ENCODE data around the gene ACOT6.
"Not testable (repeated sequence)": the region's sequence is repeated elsewhere in the genome, so short reads cannot be mapped to it uniquely, and the experiment has no call there.

Gene ACOT6

GRCh38 chr14:73612339-73613045 is at the start of gene ACOT6:
ACOT6 (plus strand) TSS chr14:73612517; CDS start chr14:73612572, 55 bp downstream.
- DNase-seq = peak in 1 of 2 experiments; percentile 20

GRCh38 chr14:73562696-73563095 is 49.6 kb upstream of the ACOT6 start:
- not testable (repeated sequence) for DNase-seq

GRCh38 chr14:73566431-73566830 is 45.9 kb upstream of the ACOT6 start:
- DNase-seq = not testable (repeated sequence)

GRCh38 chr14:73566935-73567334 is 45.4 kb upstream of the ACOT6 start:
- DNase-seq = not testable (repeated sequence)

- DNase-seq = no peak
Observed at GRCh38 chr14:73567358-73567757, 45.0 kb upstream of the ACOT6 start.

- peak in 1 of 2 experiments; percentile 4 for DNase-seq
Observed at GRCh38 chr14:73567951-73568885, 44.1 kb upstream of the ACOT6 start.

- DNase-seq = not testable (repeated sequence)
Observed at GRCh38 chr14:73568886-73569184, 43.5 kb upstream of the ACOT6 start.

GRCh38 chr14:73569185-73569958 is 42.9 kb upstream of the ACOT6 start, which contains the start of gene ACOT2:
ACOT2 (plus strand) TSS chr14:73569213; CDS start chr14:73569241, 28 bp downstream.
- peak; percentile 81 to 85 for DNase-seq

- peak; percentile 3 to 25 for DNase-seq
Observed at GRCh38 chr14:73570913-73571312, 41.4 kb upstream of the ACOT6 start.

GRCh38 chr14:73573034-73573433 is 39.3 kb upstream of the ACOT6 start:
- DNase-seq = not testable (repeated sequence)

- not testable (repeated sequence) for DNase-seq
Observed at GRCh38 chr14:73573740-73574139, 38.6 kb upstream of the ACOT6 start.

- not testable (repeated sequence) for DNase-seq
Observed at GRCh38 chr14:73574251-73574650, 38.1 kb upstream of the ACOT6 start.

- no peak for DNase-seq
Observed at GRCh38 chr14:73576391-73576790, 35.9 kb upstream of the ACOT6 start.

- not testable (repeated sequence) for DNase-seq
Observed at GRCh38 chr14:73577214-73577613, 35.1 kb upstream of the ACOT6 start.

GRCh38 chr14:73582102-73582979 is 30.0 kb upstream of the ACOT6 start:
- DNase-seq = not testable (repeated sequence)

- DNase-seq = no peak
Observed at GRCh38 chr14:73588695-73589094, 23.6 kb upstream of the ACOT6 start.

- DNase-seq = no peak
Observed at GRCh38 chr14:73589116-73589515, 23.2 kb upstream of the ACOT6 start.

GRCh38 chr14:73590673-73591004 is 21.7 kb upstream of the ACOT6 start:
- DNase-seq = not testable (repeated sequence)

- DNase-seq = no peak
Observed at GRCh38 chr14:73591690-73592449, 20.4 kb upstream of the ACOT6 start, which contains the start of gene ACOT4. ACOT4 (plus strand) TSS chr14:73591873; CDS start chr14:73591960, 87 bp downstream.

- DNase-seq = no peak
Observed at GRCh38 chr14:73594491-73594890, 17.8 kb upstream of the ACOT6 start.

- no peak for DNase-seq
Observed at GRCh38 chr14:73599499-73599898, 12.8 kb upstream of the ACOT6 start.
